D721Med (cell line): ENCODE results near the gene RASAL1.

Source experiments
- DNase-seq: peaks from one replicate; pipeline ENCODE4 v3.0.0; 2011; ENCODE audit warnings: low spot score; ENCODE audit not compliant: insufficient read length
- FAIRE-seq: peaks from 2 replicates; lab custom pipeline; 2011; peaks lifted over from hg19 to GRCh38; lab: Jason Lieb, UNC
- TF ChIP-seq, protein P1 (sequence below): IDR thresholded peaks from 2 replicates; pipeline ENCODE4 v1.5.1; 2012; ENCODE audit warnings: mild to moderate bottlenecking, control low read depth; ENCODE audit not compliant: insufficient read depth; ENCODE audit errors: missing control alignments

Gene RASAL1

DNA sequence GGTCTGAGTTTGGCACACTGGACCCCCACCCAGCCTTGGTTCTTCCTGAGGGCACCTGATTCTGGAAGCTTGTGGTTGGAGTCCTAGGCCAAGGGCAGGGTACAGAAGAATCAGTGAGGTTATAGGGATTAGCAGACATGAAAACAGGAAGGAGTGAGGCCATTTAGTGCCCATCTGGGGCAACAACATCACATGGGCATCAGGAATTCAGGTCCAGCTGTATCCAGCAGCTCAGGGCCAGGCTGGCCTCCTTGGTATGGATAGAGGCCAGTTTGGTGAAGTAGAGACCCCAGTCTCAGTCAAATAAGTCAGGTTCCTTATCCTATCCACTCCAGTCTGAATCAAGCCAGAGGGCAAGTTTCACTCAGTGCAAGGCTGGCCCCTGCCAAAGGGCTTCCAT lies 36.2 kb downstream of the RASAL1 start:
- TF ChIP-seq, protein P1, sequence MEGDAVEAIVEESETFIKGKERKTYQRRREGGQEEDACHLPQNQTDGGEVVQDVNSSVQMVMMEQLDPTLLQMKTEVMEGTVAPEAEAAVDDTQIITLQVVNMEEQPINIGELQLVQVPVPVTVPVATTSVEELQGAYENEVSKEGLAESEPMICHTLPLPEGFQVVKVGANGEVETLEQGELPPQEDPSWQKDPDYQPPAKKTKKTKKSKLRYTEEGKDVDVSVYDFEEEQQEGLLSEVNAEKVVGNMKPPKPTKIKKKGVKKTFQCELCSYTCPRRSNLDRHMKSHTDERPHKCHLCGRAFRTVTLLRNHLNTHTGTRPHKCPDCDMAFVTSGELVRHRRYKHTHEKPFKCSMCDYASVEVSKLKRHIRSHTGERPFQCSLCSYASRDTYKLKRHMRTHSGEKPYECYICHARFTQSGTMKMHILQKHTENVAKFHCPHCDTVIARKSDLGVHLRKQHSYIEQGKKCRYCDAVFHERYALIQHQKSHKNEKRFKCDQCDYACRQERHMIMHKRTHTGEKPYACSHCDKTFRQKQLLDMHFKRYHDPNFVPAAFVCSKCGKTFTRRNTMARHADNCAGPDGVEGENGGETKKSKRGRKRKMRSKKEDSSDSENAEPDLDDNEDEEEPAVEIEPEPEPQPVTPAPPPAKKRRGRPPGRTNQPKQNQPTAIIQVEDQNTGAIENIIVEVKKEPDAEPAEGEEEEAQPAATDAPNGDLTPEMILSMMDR: no peak
- DNase-seq (no peak), FAIRE-seq (no peak)

DNA sequence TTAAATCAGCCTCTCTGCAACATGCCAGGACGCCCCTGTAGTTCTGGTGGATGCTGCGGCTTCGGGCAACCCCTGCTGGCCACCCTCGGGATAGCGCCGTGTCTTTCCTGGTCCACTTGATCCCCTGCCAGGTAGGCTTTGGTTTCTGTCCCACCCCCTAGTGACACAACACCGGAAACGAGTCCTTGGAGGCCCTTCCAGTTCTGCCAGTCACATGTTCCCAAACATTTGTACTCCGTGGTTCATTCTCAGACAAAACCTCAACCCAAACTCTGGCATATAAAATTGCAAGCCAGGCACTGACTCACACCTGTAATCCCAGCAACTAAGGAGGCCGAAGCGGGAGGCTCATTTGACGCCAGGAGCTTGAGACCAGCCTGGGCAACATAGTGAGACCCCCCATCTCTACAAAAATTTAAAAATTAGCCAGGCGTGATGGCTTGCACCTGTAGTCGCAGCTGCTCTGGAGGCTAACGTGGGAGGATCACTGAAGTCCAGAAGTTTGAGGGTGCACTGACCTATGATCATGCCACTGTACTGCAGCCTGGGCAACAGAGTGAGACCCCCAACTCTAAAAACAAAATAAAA lies 37.0 kb downstream of the RASAL1 start:
- peak; percentile 70 for DNase-seq
- TF ChIP-seq, protein P1: peak; percentile 55

DNA sequence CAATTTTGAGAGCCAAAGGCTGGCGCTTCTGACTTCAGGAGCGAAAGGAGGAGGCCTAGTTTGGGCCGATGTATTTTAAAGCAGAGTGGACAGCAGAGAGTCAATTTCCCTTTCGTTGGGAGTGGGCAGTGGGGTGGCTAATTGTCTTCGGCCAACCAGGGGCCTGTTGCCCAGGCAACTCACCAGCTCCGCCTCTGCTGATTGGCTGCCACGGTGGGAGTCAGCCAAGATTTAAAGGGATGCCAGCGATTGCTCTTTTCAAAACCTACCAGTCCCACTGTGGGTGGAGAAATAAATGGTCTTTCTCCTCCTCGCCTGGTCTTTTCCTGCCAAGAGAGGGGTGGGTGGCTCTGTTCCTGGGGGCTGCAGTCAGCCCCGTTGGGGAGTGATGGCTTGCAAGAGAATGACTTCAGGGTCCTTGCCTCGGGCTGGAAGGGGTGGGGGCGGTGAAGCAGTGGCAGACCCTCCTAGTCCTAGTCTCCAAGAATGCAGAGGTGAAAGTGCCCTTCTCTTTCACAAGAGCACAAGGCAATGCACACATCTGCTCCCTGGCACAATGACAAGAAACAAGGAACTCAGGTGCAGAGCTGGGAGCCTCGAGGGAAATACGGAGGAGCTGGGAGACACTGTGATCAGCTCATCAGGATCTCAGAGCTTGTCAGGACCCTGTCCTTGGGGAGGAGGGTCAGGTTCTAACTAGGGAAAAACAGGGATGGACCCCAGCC lies 37.7 kb downstream of the RASAL1 start:
- FAIRE-seq (no peak), DNase-seq (no peak)
- TF ChIP-seq, protein P1: no peak

More for the DNA sequence above, 37.0 kb downstream of the RASAL1 start:
- no peak for FAIRE-seq

DNA sequence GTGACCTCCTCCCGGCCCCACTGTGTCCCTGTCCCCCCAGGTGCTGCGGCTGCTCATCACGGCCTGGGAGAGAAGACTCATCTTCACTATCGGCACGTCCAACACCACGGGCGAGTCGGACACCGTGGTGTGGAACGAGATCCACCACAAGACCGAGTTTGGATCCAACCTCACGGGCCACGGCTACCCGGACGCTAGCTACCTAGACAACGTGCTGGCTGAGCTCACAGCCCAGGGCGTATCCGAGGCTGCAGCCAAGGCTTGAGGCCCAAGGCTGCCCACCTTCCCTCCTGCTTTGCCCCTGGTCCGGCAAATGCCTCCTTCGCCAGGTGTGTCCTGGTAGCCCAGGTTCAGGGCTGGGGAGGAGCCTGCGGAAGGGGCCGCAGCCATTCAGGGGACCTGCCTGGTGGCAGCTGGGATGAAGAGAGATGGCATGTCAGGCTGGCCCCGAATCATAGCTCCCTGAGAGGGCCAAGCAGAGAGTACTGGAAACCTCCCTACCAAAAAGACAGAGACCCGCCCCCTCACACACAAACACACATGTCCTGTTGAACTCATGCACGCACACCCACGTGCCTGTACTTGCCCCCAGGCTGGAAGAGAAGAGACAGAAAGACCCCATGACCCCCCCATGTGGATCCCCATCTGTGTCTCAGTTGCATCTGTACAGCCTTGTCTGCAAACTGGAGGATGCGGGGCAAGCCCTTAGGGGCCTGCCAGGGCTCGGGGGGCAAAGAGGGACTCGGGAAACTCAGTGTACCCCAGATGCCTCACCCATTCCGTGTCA lies 38.7 kb downstream of the RASAL1 start:
- TF ChIP-seq, protein P1: no peak
- no peak for FAIRE-seq
- no peak for DNase-seq

DNA sequence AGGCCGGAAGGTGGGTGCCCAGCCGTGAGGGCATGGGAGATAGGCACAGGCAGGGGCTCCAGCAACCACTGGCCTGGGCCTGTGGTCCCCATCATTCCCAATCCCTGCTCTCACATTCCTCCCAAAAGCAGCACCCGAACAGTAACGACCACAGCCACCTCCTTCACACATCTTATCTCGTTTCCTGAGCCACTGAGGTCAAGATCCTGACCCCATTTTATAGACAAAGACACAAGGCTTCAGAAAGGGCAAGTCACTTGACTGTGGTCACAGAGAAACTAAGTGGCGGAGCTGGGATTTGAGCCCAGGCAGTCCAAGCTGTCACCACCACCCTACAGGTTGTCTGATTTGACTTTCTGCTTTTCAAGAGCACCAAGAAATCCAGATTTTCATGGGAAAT lies 40.2 kb downstream of the RASAL1 start:
- TF ChIP-seq, protein P1: no peak
- DNase-seq (no peak), FAIRE-seq (no peak)

DNA sequence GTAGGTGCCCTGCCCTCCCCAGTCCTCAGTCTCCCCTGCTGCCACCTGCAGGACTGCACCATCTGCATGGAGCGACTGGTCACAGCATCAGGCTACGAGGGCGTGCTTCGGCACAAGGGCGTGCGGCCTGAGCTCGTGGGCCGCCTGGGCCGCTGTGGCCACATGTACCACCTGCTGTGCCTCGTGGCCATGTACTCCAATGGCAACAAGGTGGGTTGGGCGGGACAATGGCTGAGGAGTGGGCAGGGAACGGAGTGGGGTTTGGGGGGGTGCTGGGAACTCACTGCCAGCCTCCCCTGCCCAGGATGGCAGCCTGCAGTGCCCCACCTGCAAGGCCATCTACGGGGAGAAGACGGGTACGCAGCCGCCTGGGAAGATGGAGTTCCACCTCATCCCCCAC lies 40.8 kb downstream of the RASAL1 start:
- TF ChIP-seq, protein P1: no peak
- no peak for DNase-seq

More for the DNA sequence above, 40.8 kb downstream of the RASAL1 start:
- no peak for FAIRE-seq
